Spinal cord (tissue), 10 donors: ENCODE results near the gene FYN. TPM values are rescaled to one million over a fixed set of nuclear protein-coding genes. Genes with fewer than 3 reads are reported as not detected.

Source experiments
- DNase-seq, 6 donors: peaks; one replicate each; pipeline versions ENCODE4 v3.0.0 to v3.0.0-alpha.2; 2013 to 2015; ENCODE audit warnings: low spot score in 6 of 6, low read depth in 4 of 6
- H3K27ac ChIP-seq: one replicate; pipeline ENCODE4 v1.5.1; 2013; ENCODE audit warnings: low read depth, low read length, control low read depth
- H3K27me3 ChIP-seq: one replicate; pipeline ENCODE4 v1.6.1; 2013; ENCODE audit warnings: low read length; ENCODE audit not compliant: control insufficient read depth, insufficient read depth
- H3K36me3 ChIP-seq: one replicate; pipeline ENCODE4 v1.6.1; 2013; ENCODE audit warnings: low read length; ENCODE audit not compliant: control insufficient read depth, insufficient read depth
- H3K4me1 ChIP-seq: one replicate; pipeline ENCODE4 v1.6.1; 2013; ENCODE audit warnings: low read length; ENCODE audit not compliant: control insufficient read depth, insufficient read depth
- H3K4me3 ChIP-seq: one replicate; pipeline ENCODE4 v1.5.1; 2013; ENCODE audit warnings: low read depth, low read length, control low read depth
- H3K9me3 ChIP-seq: one replicate; pipeline ENCODE4 v1.6.1; 2013; ENCODE audit warnings: low read length; ENCODE audit not compliant: control insufficient read depth, insufficient read depth
- WGBS: methylation state at CpG from one replicate; pipeline ENCODE4 v1.1.5; 2013; ENCODE audit warnings: missing lambda C conversion rate; ENCODE audit not compliant: insufficient coverage; 5-methylcytosine and 5-hydroxymethylcytosine counted together
- long read RNA-seq, 4 donors: transcript quantifications; one replicate each; lab custom pipeline, GENCODE V29; 2026
- polyA plus RNA-seq, 2 donors: library from polyadenylated mRNA; unstranded; fragments of 120-200 nt; gene quantifications; one replicate each; pipeline ENCODE4 v1.2.1, GENCODE V29; 2013; ENCODE audit not compliant: insufficient read length in 2 of 2
- total RNA-seq, 2 donors: library from RNA; depleted of rRNA in 1 of 2; stranded (reverse); fragments of 120-200 nt in 1 of 2; fragments of >200 nt in 1 of 2; gene quantifications; one replicate each; pipeline versions ENCODE4 v1.2.3 to v1.2.4, GENCODE V29; 2013 to 2014
- donor health status: healthy.

The FYN gene
- total RNA-seq (100 to 1,000 TPM; 273 to 365 TPM), polyA plus RNA-seq (100 to 1,000 TPM; 587 to 730 TPM)
- long read RNA-seq, donor 1, transcript FYN-209 (5 exons, 799 nt): minor isoform, 11 of 185 reads
- long read RNA-seq, donor 1, transcript FYN-202 (14 exons, 3,628 nt): major isoform, 48 of 185 reads
- long read RNA-seq, donor 1, partial matches to known transcripts: 108 of 185 reads
- long read RNA-seq, donor 1, other reads (novel, unspliced or antisense): 10 of 185 reads
- long read RNA-seq, donor 2, transcript FYN-202 (14 exons, 3,628 nt): major isoform, 12 of 88 reads
- long read RNA-seq, donor 2, partial matches to known transcripts: 67 of 88 reads
- long read RNA-seq, donor 2, other reads (novel, unspliced or antisense): 6 of 88 reads
- long read RNA-seq, donor 3, partial matches to known transcripts: 65 of 74 reads
- long read RNA-seq, donor 3, other reads (novel, unspliced or antisense): 0 of 74 reads
- long read RNA-seq, donor 4, transcript FYN-202 (14 exons, 3,628 nt): major isoform, 7 of 50 reads
- long read RNA-seq, donor 4, partial matches to known transcripts: 38 of 50 reads
- long read RNA-seq, donor 4, other reads (novel, unspliced or antisense): 0 of 50 reads

DNA sequence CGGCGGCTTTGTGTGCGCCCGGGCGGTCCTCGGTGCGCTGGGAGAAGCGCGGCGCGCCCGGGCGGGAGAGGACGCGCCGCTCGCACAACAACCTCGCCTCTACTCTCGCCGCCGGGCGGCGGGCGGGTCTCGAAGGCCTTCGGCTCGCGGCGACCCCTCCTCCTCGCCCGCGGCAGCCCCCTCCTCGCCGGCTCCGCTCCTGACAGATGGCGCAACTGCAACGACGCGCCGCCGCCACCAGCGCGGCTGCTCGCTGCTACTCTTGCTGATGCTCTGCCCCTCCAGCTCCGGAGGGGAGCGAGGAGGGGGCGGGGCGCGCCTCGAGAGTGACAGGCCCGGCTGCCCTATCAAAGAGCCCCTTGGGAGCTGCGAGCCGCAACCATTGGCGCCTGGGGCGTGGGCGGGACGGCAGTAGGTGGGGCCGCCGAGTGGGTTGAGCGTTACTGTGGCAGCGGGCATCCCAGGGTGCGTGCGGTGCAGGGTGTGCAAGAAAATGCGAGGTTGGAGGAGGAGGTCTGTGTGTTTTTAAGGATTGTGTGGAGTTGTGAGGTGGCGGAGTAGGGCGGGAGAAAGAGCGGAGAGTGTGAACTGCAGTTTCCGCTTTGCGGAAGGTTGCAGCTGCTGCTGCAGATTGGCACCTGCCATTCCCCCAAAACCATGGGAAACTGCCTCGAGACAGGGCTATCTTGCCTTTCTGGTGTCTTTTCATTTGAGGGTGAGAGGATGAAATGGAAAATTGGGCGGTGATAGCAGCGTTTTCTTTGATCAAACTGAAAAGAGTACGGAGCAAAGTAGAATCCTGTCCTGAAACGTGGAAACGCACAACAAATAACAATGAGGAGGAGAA, at the start of gene FYN:
Gene FYN, minus strand, starts transcription at position 275 of the 847 bp plus-strand sequence. CDS start 153,401 bp downstream, outside the sequence.
- Histone ChIP-seq H3K4me1 (peaks cover 7% of the 10 kb centered on the region), H3K9me3 (no peaks in the 10 kb centered on the region), H3K27ac (peak within 1 kb of the TSS; percentile 97), H3K4me3 (peak within 1 kb of the TSS; percentile 86), H3K27me3 (no peaks in the 10 kb centered on the region), H3K36me3 (no peaks in the 10 kb centered on the region)
- peak; percentile 91 to 100 (median 98) for DNase-seq
- under 1% methylated on average over 72 of the region's 75 CpGs for WGBS

DNA sequence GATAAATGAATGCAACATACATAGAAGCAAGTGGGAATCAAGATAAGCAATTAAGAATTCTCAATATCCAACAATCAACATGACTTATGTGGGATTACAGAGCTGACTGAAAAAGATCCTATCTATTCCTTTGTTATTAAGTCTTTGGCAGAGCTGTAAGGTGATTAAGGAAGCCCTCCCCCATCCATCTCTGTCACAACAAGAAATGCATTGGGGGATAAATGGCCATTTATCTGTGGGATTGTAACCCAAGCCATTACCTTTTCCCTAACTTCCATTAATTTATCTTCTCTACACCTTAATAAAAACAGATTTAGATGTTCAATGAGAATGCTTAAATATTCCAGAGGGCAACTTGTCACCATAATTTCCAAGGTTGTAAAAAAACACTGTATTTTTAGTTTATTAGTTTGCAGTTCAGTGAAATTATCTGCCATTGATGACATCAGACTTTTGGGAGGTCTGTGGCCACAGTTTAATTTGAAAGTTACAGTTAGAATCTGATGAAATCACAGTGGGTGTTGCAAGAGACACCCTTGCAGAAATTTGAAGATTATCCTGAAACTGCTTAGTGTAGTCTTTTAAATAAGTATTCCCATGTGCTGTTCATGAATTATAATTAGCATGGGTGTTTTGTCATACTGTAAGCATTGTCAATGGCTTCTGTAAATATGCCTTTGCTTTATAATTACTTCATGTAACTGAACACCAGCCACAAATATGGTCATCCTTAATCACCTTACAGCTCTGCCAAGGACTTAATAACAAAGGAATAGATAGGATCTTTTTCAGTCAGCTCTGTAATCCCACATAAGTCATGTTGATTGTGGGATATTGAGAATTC, 49.4 kb upstream of the FYN start:
- H3K4me3 ChIP-seq: no peak overlapping the region

DNA sequence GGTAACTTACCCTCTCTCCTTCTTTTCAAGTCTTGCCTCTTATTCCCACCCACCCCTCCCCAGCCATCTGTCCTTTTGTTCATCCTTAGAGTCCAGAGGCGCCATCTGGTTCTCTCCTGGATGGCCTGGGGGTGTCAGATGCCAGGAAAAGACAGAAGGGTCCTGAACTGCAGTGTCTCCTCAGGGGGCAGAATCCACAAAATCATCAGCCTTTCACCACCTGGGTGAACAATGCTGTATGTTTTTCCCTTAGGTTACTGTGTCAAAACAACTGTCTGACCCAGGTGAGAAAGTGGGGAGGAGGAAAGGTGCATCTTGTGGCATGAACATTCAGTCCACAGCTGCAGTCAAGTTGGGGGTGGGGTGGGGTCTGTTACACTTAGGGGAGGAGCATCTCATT, 47.9 kb upstream of the FYN start:
- H3K4me1 ChIP-seq: no peaks in the 10 kb centered on the region
- H3K27ac ChIP-seq: no peak overlapping the region
- H3K36me3 ChIP-seq: no peaks in the 10 kb centered on the region
- peak in 1 of 6 donors; percentile 23 for DNase-seq
- H3K4me3 ChIP-seq: no peak overlapping the region
- WGBS: no CpG with 5 or more reads among the region's 1 CpG
- no peaks in the 10 kb centered on the region for H3K9me3 ChIP-seq
- no peaks in the 10 kb centered on the region for H3K27me3 ChIP-seq

More for the DNA sequence above, 49.4 kb upstream of the FYN start:
- DNase-seq: no peak
- Histone ChIP-seq H3K27me3 (no peaks in the 10 kb centered on the region), H3K4me1 (no peaks in the 10 kb centered on the region), H3K27ac (no peak overlapping the region), H3K9me3 (no peaks in the 10 kb centered on the region), H3K36me3 (no peaks in the 10 kb centered on the region)

DNA sequence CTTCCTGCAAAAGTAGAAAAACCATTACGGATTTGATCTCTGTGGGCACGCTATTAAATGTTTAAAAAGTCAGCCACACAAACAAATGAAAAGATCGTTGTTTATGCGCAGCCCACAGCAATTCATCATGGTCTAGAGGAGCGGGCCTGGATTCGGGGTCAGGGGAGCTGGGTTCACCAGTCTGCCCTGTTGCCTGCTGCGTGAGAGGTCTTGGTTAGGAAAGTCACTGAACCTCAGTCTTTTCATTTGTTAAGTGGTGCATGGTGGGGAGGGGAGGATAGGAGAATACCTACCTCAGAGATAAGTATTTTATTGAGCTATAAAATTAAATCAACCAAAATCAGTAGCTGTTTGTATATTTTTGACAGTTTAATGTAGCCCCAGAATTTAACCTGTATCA, 47.3 kb upstream of the FYN start:
- no peaks in the 10 kb centered on the region for H3K4me1 ChIP-seq
- DNase-seq: no peak
- H3K27ac ChIP-seq: no peak overlapping the region
- WGBS: 58% methylated on average over 7 of the region's 7 CpGs
- H3K9me3 ChIP-seq: no peaks in the 10 kb centered on the region
- H3K27me3 ChIP-seq: no peaks in the 10 kb centered on the region
- no peak overlapping the region for H3K4me3 ChIP-seq
- H3K36me3 ChIP-seq: no peaks in the 10 kb centered on the region

DNA sequence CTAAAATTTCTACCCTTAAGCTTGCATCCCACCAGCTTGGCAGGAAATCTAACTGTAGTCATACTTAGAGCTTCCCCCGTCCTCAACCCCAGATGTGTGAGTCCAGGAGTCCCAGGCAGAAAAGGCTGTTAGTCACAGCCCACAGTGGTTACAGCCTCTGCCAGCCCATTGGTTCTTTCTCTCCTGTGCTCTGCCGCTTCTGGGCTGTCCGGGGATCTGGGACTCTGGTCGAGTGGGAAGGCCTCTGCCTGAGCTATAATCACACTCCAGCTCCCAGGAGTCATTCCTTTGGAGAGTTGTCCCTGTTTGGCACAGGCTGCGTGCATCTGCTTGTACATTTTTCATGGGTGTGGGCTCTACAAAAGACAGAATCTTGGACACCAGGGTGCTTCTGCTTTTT, 45.6 kb upstream of the FYN start:
- 75% methylated on average over 5 of the region's 5 CpGs for WGBS
- Histone ChIP-seq H3K9me3 (no peaks in the 10 kb centered on the region), H3K4me1 (no peaks in the 10 kb centered on the region), H3K27me3 (no peaks in the 10 kb centered on the region), H3K36me3 (no peaks in the 10 kb centered on the region), H3K4me3 (no peak overlapping the region), H3K27ac (no peak overlapping the region)
- DNase-seq: no peak

DNA sequence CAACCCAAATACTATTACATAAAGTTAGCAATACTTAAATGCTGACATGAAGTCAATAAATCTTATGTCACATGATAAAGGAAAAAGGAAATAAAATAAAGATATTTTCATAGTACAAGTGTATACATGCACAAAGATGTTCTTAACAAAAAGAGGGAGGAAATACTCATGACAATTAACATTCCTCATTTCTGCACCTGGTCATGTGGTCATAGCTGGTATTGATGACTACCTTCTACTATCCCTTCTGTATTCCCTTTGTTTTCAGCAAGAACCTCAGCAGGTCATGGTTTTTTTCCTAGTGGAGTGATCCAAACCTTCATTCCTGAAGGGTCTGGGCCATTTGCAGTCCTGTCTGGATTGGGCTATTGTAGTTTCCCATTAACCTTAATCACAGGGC, 43.5 kb upstream of the FYN start:
- H3K27ac ChIP-seq: no peak overlapping the region
- no peaks in the 10 kb centered on the region for H3K36me3 ChIP-seq
- H3K4me3 ChIP-seq: no peak overlapping the region
- no peak for DNase-seq
- H3K27me3 ChIP-seq: no peaks in the 10 kb centered on the region
- no peaks in the 10 kb centered on the region for H3K4me1 ChIP-seq
- H3K9me3 ChIP-seq: no peaks in the 10 kb centered on the region

DNA sequence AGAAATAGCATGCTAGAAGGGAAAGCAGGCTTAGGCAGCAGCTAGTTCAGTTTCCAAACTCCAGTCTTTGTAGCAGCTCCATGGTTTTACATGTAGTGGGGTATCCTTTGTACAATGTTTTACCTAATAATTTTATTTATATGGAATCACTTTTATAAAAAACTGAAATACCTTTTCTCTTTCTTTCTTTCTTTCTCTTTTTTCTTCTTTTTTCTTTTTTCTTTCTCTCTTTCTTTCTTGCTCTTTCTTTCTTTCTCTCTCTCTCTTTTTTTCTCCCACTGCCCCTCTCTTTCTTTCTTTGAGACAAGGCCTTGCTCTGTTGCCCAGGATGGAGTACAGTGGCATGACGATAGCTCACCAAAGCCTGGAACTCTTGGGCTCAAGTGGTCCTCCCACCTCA, 41.4 kb upstream of the FYN start:
- Histone ChIP-seq H3K36me3 (no peaks in the 10 kb centered on the region), H3K9me3 (no peaks in the 10 kb centered on the region), H3K27ac (no peak overlapping the region), H3K27me3 (no peaks in the 10 kb centered on the region), H3K4me1 (no peaks in the 10 kb centered on the region), H3K4me3 (no peak overlapping the region)
- WGBS: no CpG with 5 or more reads among the region's 1 CpG
- no peak for DNase-seq

DNA sequence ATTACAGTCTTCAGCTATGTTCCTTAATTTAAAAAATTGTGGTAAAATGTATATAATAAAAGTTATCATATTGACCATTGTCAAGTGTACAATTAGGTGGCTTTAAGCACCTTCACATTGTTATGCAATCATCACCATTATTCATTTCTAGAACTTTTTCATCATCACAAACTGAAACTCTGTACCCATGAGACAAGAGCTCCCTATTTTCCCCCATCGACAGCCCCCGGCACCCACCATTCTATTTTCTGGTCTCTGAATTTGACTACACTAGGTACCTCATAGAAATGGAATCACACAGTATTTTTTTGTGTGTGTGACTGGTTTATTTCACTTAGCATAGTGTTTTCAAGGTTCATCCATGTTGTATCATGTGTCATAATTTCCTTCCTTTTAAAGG, 39.7 kb upstream of the FYN start:
- Histone ChIP-seq H3K9me3 (no peaks in the 10 kb centered on the region), H3K36me3 (no peaks in the 10 kb centered on the region), H3K27me3 (no peaks in the 10 kb centered on the region), H3K27ac (no peak overlapping the region), H3K4me3 (no peak overlapping the region), H3K4me1 (no peaks in the 10 kb centered on the region)
- no peak for DNase-seq
- WGBS: no CpG with 5 or more reads among the region's 2 CpGs

DNA sequence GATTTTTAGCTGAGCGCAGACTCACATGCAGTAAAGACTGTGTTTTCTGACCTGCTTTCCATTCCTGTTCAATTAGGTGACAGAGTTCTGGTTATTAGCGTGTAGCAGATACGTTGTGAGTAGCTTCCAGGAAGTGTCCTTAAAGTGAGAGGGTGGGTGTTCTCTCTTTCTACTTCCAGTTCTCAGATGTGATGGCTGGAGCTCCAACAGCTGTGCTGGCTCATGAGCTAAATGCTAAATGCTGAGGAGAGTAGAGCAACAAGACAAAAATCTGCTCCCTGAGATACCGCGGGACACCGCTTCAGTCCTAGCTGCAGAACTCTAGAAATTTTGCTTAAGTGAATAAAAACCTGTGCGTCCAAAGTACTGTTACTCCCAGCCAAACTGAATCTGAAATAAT, 38.2 kb upstream of the FYN start:
- WGBS: 68% methylated on average over 7 of the region's 7 CpGs
- Histone ChIP-seq H3K27ac (no peak overlapping the region), H3K4me3 (no peak overlapping the region), H3K9me3 (no peaks in the 10 kb centered on the region), H3K27me3 (no peaks in the 10 kb centered on the region), H3K36me3 (no peaks in the 10 kb centered on the region), H3K4me1 (no peaks in the 10 kb centered on the region)
- DNase-seq: no peak
